ENCODE results near the gene RPL28. TPM values are rescaled to one million over a fixed set of nuclear protein-coding genes. Genes with fewer than 3 reads are reported as not detected.

Gene RPL28
- total RNA-seq, 2 donors from 2014 or later, result 1,672 to 1,902 TPM

DNA sequence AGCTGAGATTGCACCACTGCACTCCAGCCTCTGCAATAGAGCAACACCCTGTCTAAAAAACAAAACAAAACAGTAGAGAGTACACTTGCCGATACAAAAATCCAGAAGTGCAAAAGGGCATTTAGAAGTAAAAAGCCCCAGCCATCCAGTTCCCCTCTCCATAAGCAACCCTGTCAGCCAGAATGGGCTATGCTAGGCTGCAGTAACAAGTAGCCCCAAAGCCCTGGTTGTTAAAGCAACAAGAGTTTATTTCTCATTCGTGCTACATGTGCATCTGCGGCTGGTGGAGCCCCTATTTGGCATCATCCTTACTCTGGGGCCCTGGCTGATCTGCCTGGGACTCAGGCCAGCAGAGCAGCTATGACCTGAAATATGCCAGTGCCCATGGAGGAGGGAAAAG is 38.8 kb downstream of the RPL28 start:
- Mint-ChIP-seq H3K27me3 (ENCODE audit: insufficient read depth) (peaks cover 41% of the 10 kb centered on the region), H3K36me3 (ENCODE audit: low read depth) (no peaks in the 10 kb centered on the region), H3K27ac (no peak overlapping the region), H3K9me3 (peaks cover 8% of the 10 kb centered on the region), H3K4me3 (no peak overlapping the region), H3K4me1 (no peaks in the 10 kb centered on the region)
- Histone ChIP-seq H3K4me3 (ENCODE audit: low read length) (no peak overlapping the region), H3K9ac (ENCODE audit: extremely low read depth, low read length, poor library complexity, severe bottlenecking) (no peak overlapping the region), H3K4me1 (ENCODE audit: control insufficient read depth, insufficient read depth, low read length) (no peaks in the 10 kb centered on the region), H3K27me3 (ENCODE audit: control insufficient read depth, insufficient read depth, low read length, poor library complexity, severe bottlenecking) (peaks cover 13% of the 10 kb centered on the region), H3K9me3 (ENCODE audit: control insufficient read depth, low read length) (no peaks in the 10 kb centered on the region), H3K27ac (ENCODE audit: low read depth, low read length) (no peak overlapping the region), H3K36me3 (ENCODE audit: control insufficient read depth, insufficient read depth, low read length) (no peaks in the 10 kb centered on the region)
- TF ChIP-seq, protein P1, sequence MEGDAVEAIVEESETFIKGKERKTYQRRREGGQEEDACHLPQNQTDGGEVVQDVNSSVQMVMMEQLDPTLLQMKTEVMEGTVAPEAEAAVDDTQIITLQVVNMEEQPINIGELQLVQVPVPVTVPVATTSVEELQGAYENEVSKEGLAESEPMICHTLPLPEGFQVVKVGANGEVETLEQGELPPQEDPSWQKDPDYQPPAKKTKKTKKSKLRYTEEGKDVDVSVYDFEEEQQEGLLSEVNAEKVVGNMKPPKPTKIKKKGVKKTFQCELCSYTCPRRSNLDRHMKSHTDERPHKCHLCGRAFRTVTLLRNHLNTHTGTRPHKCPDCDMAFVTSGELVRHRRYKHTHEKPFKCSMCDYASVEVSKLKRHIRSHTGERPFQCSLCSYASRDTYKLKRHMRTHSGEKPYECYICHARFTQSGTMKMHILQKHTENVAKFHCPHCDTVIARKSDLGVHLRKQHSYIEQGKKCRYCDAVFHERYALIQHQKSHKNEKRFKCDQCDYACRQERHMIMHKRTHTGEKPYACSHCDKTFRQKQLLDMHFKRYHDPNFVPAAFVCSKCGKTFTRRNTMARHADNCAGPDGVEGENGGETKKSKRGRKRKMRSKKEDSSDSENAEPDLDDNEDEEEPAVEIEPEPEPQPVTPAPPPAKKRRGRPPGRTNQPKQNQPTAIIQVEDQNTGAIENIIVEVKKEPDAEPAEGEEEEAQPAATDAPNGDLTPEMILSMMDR (conservative IDR thresholded peaks at IDR 0.05), result no peak
- 87 to 93% methylated on average over 2 to 3 of the region's 3 CpGs for WGBS, 2 experiments (ENCODE audit: insufficient coverage in 1 of 2, insufficient read length in 1 of 2)
- DNase-seq, result no peak

DNA sequence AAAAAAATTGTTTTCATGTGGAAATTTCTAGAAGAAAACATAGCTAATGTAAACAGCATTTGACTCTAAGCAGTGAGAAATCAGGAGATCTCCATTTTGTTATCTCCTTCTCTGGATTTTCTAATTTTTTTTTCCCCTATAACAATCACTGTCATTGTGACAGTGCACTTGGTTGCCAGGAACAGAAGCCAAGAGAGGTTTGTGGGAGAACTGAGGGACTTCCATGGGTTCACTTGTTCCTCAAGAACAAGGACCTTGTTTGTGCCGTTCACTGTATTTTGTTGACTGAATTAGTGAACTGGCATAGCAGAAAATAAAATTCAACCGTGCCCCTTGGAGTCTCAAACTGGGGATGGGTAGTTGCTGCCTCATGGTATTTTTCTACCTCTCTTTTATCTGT is 40.3 kb downstream of the RPL28 start:
- Mint-ChIP-seq H3K9me3 (no peaks in the 10 kb centered on the region), H3K36me3 (ENCODE audit: low read depth) (no peaks in the 10 kb centered on the region), H3K4me3 (no peak overlapping the region), H3K27me3 (ENCODE audit: insufficient read depth) (peaks cover 34% of the 10 kb centered on the region), H3K4me1 (no peaks in the 10 kb centered on the region), H3K27ac (no peak overlapping the region)
- no peak overlapping the region for H3K4me3 ChIP-seq (ENCODE audit: low read length)
- H3K27me3 ChIP-seq (ENCODE audit: control insufficient read depth, insufficient read depth, low read length, poor library complexity, severe bottlenecking), result peaks cover 13% of the 10 kb centered on the region
- no peaks in the 10 kb centered on the region for H3K9me3 ChIP-seq (ENCODE audit: control insufficient read depth, low read length)
- no peak overlapping the region for H3K9ac ChIP-seq (ENCODE audit: extremely low read depth, low read length, poor library complexity, severe bottlenecking)
- TF ChIP-seq, protein P1 (conservative IDR thresholded peaks at IDR 0.05), result no peak
- H3K27ac ChIP-seq (ENCODE audit: low read depth, low read length), result no peak overlapping the region
- H3K4me1 ChIP-seq (ENCODE audit: control insufficient read depth, insufficient read depth, low read length), result no peaks in the 10 kb centered on the region
- H3K36me3 ChIP-seq (ENCODE audit: control insufficient read depth, insufficient read depth, low read length), result no peaks in the 10 kb centered on the region
- 86 to 94% methylated on average over 2 of the region's 2 CpGs for WGBS, 2 experiments (ENCODE audit: insufficient coverage in 1 of 2, insufficient read length in 1 of 2)
- DNase-seq, result no peak

DNA sequence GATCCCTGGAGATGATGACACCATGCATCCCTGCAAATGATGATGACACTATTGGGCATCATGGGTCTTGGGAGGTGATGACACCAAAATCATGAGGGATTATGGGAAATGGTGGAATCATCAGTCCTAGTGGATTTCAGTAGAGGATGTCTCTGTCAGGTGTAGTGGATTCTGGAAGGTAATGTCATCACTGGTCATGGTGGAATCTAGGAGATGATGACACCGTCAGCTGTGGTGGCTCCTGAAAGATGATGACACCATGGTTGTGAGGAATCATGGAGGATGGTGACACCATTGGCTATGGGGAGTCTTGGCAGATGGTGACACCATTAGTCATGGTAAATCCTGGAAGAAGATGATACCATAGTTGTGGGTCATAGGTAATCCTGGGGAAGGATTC is 45.5 kb downstream of the RPL28 start:
- H3K9me3 Mint-ChIP-seq, result no peaks in the 10 kb centered on the region

More for the DNA sequence above, 45.5 kb downstream of the RPL28 start:
- H3K36me3 Mint-ChIP-seq (ENCODE audit: low read depth), result no peaks in the 10 kb centered on the region
- Histone ChIP-seq H3K27me3 (ENCODE audit: control insufficient read depth, insufficient read depth, low read length, poor library complexity, severe bottlenecking) (peaks cover 36% of the 10 kb centered on the region), H3K4me1 (ENCODE audit: control insufficient read depth, insufficient read depth, low read length) (no peaks in the 10 kb centered on the region), H3K27ac (ENCODE audit: low read depth, low read length) (no peak overlapping the region), H3K4me3 (ENCODE audit: low read length) (no peak overlapping the region), H3K36me3 (ENCODE audit: control insufficient read depth, insufficient read depth, low read length) (no peaks in the 10 kb centered on the region), H3K9ac (ENCODE audit: extremely low read depth, low read length, poor library complexity, severe bottlenecking) (no peak overlapping the region), H3K9me3 (ENCODE audit: control insufficient read depth, low read length) (no peaks in the 10 kb centered on the region)
- no peak overlapping the region for H3K27ac Mint-ChIP-seq
- H3K27me3 Mint-ChIP-seq (ENCODE audit: insufficient read depth), result peaks cover 28% of the 10 kb centered on the region
- no peak overlapping the region for H3K4me3 Mint-ChIP-seq
- no peaks in the 10 kb centered on the region for H3K4me1 Mint-ChIP-seq
- 80 to 88% methylated on average over 1 of the region's 1 CpG for WGBS, 2 experiments (ENCODE audit: insufficient coverage in 1 of 2, insufficient read length in 1 of 2)
- no peak for DNase-seq
- TF ChIP-seq, protein P1 (conservative IDR thresholded peaks at IDR 0.05), result no peak
